ENCODE data around the gene RGL1. TPM values are rescaled to one million over a fixed set of nuclear protein-coding genes. Genes with fewer than 3 reads are reported as not detected.

RGL1 gene
- total RNA-seq, 1 experiment from 2014 or later: 0.92 TPM

DNA sequence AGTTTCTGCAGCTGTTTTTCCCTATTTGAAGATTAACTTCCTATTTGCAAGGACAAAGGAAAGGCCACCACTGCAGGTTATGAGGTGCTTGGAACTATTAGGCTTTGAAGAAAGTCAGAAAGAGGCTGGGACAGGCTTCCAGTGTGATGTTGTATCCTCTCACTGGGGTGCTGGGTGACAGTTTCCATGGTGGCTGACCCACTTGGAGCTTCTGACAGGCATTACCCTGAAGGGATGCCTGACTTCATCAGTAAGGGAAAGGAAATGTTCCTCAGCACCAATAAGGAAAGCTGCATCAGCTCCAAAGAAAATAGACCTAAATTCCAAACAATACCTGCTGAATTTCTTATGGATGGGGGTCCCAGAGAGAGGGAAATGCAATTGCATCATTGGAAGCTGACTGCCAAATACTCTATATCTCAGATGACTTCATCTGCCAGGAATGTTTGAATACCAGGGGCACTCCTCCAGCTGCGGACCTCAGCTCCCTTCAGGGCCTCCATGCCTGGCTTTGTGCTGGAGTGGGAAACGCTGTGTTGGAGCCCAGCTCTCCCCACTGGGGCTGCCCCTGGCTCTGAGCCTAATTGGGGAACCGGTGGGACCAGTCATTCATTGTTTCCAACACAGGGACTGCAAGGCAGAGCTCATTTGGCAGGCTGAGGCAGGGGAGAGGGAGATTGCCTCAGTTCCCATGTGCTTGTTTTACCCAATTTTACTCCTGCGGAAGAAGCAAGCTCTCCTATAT lies 76.6 kb downstream of the RGL1 start:
- no peak for TF ChIP-seq TCF7L2 (IDR thresholded peaks at IDR 0.05; ENCODE audit: low read depth, low read length)
- no peak for TF ChIP-seq POLR2AphosphoS5 (IDR thresholded peaks at IDR 0.05; ENCODE audit: low read depth, low read length)
- no peak for TF ChIP-seq SIN3A (IDR thresholded peaks at IDR 0.05; ENCODE audit: borderline replicate concordance, insufficient read depth, low read depth, low read length)
- TF ChIP-seq, protein P1, sequence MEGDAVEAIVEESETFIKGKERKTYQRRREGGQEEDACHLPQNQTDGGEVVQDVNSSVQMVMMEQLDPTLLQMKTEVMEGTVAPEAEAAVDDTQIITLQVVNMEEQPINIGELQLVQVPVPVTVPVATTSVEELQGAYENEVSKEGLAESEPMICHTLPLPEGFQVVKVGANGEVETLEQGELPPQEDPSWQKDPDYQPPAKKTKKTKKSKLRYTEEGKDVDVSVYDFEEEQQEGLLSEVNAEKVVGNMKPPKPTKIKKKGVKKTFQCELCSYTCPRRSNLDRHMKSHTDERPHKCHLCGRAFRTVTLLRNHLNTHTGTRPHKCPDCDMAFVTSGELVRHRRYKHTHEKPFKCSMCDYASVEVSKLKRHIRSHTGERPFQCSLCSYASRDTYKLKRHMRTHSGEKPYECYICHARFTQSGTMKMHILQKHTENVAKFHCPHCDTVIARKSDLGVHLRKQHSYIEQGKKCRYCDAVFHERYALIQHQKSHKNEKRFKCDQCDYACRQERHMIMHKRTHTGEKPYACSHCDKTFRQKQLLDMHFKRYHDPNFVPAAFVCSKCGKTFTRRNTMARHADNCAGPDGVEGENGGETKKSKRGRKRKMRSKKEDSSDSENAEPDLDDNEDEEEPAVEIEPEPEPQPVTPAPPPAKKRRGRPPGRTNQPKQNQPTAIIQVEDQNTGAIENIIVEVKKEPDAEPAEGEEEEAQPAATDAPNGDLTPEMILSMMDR (IDR thresholded peaks at IDR 0.05): no peak
- TF ChIP-seq, protein P2, sequence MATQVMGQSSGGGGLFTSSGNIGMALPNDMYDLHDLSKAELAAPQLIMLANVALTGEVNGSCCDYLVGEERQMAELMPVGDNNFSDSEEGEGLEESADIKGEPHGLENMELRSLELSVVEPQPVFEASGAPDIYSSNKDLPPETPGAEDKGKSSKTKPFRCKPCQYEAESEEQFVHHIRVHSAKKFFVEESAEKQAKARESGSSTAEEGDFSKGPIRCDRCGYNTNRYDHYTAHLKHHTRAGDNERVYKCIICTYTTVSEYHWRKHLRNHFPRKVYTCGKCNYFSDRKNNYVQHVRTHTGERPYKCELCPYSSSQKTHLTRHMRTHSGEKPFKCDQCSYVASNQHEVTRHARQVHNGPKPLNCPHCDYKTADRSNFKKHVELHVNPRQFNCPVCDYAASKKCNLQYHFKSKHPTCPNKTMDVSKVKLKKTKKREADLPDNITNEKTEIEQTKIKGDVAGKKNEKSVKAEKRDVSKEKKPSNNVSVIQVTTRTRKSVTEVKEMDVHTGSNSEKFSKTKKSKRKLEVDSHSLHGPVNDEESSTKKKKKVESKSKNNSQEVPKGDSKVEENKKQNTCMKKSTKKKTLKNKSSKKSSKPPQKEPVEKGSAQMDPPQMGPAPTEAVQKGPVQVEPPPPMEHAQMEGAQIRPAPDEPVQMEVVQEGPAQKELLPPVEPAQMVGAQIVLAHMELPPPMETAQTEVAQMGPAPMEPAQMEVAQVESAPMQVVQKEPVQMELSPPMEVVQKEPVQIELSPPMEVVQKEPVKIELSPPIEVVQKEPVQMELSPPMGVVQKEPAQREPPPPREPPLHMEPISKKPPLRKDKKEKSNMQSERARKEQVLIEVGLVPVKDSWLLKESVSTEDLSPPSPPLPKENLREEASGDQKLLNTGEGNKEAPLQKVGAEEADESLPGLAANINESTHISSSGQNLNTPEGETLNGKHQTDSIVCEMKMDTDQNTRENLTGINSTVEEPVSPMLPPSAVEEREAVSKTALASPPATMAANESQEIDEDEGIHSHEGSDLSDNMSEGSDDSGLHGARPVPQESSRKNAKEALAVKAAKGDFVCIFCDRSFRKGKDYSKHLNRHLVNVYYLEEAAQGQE (IDR thresholded peaks at IDR 0.05; ENCODE audit: insufficient read depth in 1 of 2, low read depth in 2 of 2, low read length in 1 of 2): no peak
- intact Hi-C loops (cut with micrococcal nuclease; ENCODE audit: unreplicated experiment): no loop called here
- CTCF ChIA-PET: no interaction called here
- ATAC-seq (0 out of 2 replicates have a peak, but pooled peaks have one; percentile 45), DNase-seq (ENCODE audit: low read depth, low spot score) (no peak)
- Histone ChIP-seq H3K4me3 (ENCODE audit: low read depth in 2 of 2, low read length in 2 of 2) (no peak overlapping the region), H3K9me3 (ENCODE audit: control insufficient read depth, insufficient read depth, low read depth, low read length) (no peaks in the 10 kb centered on the region), H3K27me3 (ENCODE audit: control insufficient read depth, insufficient read depth, low read length) (no peaks in the 10 kb centered on the region), H3K27ac (ENCODE audit: low read length) (no peak overlapping the region), H3K4me1 (ENCODE audit: control insufficient read depth, insufficient read depth, low read length) (no peaks in the 10 kb centered on the region), H3K36me3 (ENCODE audit: control insufficient read depth, insufficient read depth, low read length) (no peaks in the 10 kb centered on the region)
- POLR2A ChIA-PET: no interaction called here
- no TSS peak for BruUV-seq (replicated peaks)
- in situ Hi-C loops (cut with HindIII; ENCODE audit: low pct_unique_long_range_greater_than_20kb, low sequenced_read_pairs): no loop called here

DNA sequence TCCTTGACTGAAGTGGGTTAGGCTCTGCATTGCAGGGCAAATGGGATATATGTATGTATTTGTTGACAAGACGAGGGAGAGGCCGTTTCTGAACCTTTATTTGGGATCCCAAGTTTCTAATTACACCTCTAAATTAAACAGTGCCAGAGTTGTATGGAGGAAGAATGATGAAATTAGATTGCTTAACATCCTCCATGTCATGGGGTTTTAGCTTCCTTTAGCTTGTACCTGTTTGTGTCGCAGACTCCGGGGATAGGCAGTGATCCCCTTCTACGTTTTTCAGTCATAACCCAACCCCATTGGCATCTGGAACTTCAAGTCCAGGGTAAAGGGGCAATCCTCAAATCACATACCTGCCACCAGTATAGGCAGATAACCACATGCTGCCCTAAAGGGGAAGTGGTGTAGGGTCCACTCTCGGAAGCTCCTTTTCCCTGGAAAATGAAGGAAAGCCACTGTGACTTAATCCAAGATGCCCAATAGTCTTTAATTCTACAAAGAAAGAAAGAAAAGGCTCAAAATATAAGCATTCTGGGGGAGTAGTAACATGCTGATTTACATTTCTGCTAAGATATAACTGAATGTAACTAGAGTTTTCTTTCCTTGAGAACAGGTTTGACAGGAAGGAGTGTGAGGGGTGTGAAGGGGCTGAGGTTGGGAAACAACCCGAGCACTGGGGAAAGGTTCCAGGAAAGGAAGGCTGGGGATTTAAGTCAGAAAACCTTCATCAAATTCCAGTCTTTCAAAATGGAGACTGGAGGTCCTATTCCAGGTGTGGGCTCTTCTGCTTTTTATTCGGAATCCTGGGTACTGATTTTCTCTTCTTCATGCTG lies 77.6 kb downstream of the RGL1 start:
- H3K27ac ChIP-seq (ENCODE audit: low read length): no peak overlapping the region
- ATAC-seq (no peak), DNase-seq (ENCODE audit: low read depth, low spot score) (no peak)
- no peaks in the 10 kb centered on the region for H3K36me3 ChIP-seq (ENCODE audit: control insufficient read depth, insufficient read depth, low read length)
- TF ChIP-seq POLR2AphosphoS5 (IDR thresholded peaks at IDR 0.05; ENCODE audit: low read depth, low read length): no peak
- TF ChIP-seq TCF7L2 (IDR thresholded peaks at IDR 0.05; ENCODE audit: low read depth, low read length): no peak
- TF ChIP-seq SIN3A (IDR thresholded peaks at IDR 0.05; ENCODE audit: borderline replicate concordance, insufficient read depth, low read depth, low read length): no peak
- TF ChIP-seq, protein P2 (IDR thresholded peaks at IDR 0.05; ENCODE audit: insufficient read depth in 1 of 2, low read depth in 2 of 2, low read length in 1 of 2): no peak
- TF ChIP-seq, protein P1 (IDR thresholded peaks at IDR 0.05): no peak
- ChIA-PET POLR2A (no interaction called here), CTCF (no interaction called here)
- no peaks in the 10 kb centered on the region for H3K4me1 ChIP-seq (ENCODE audit: control insufficient read depth, insufficient read depth, low read length)
- intact Hi-C loops (cut with micrococcal nuclease; ENCODE audit: unreplicated experiment): no loop called here
- no TSS peak for BruUV-seq (replicated peaks)
- H3K9me3 ChIP-seq (ENCODE audit: control insufficient read depth, insufficient read depth, low read depth, low read length): no peaks in the 10 kb centered on the region
- H3K27me3 ChIP-seq (ENCODE audit: control insufficient read depth, insufficient read depth, low read length): no peaks in the 10 kb centered on the region
- H3K4me3 ChIP-seq (ENCODE audit: low read depth in 2 of 2, low read length in 2 of 2): no peak overlapping the region
- in situ Hi-C loops (cut with HindIII; ENCODE audit: low pct_unique_long_range_greater_than_20kb, low sequenced_read_pairs): no loop called here
